Stimulated activated CD4-positive, alpha-beta T cell treated with anti-CD3 and anti-CD28 coated beads, TNF-alpha, amount 100 ng/mL, for 24 hours (primary cell): Measurements from ENCODE around the gene PRPF31.
"Not testable (repeated sequence)": the region's sequence is repeated elsewhere in the genome, so short reads cannot be mapped to it uniquely, and the experiment has no call there.

Source experiments
- DNase-seq, 3 experiments: peaks; one replicate each; pipeline ENCODE4 v3.0.0-alpha.2; 2020; ENCODE audit warnings: low read depth in 3 of 3

PRPF31 gene, protein sequence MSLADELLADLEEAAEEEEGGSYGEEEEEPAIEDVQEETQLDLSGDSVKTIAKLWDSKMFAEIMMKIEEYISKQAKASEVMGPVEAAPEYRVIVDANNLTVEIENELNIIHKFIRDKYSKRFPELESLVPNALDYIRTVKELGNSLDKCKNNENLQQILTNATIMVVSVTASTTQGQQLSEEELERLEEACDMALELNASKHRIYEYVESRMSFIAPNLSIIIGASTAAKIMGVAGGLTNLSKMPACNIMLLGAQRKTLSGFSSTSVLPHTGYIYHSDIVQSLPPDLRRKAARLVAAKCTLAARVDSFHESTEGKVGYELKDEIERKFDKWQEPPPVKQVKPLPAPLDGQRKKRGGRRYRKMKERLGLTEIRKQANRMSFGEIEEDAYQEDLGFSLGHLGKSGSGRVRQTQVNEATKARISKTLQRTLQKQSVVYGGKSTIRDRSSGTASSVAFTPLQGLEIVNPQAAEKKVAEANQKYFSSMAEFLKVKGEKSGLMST

DNA sequence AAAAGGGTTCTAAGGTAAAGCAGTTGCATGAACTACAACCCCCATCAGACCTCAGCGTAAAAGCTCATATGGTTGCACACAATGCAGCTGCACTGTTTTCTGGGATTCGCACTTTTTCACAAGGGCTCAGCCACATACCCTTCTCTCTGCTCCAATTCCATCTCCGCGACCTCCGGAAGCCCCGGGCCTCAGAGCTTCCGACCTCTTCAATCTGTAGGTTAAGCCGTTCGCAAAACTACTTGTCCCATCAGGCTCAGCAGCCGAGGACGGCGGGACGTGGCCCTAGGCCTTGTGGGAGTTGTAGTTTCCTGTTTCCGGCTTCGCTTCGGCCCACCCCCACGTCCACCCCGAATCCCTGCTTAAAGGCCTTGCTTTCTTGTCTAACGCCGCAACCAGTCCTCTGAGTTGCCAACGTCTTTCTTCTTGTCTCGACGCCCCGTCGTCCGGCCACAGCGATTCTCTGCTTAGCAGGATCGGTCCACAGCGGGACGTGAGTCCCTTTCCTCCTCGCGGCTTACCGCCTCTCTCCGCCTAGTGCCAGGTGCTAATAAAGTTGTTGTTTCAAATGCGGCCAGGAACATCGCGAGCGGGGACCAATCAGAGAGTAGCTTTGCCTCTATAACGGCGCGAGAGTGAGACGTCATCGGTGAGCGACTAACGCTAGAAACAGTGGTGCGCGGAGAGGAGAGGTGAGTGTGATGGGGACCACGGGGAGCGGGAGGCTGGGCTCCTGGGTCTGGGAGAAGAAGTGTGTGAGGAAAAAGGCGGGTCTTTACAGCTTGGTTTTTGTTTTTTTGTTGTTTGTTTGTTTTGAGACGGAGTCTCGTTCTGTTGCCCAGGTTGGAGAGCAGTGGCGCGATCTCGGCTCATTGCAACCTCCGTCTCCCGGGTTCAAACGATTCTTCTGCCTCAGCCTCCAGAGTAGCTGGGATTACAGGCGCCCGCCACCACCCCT lies at the start of gene PRPF31, which contains the start of gene TFPT:
Gene PRPF31, plus strand, starts transcription at position 646 of the 955 bp plus-strand sequence. CDS start 2,525 bp downstream, outside the sequence.
Gene TFPT, minus strand, starts transcription at position 549 of the 955 bp plus-strand sequence. Its CDS starts 388 bp downstream, at position 161.
- peak; percentile 94 to 99 (median 95) for DNase-seq

DNA sequence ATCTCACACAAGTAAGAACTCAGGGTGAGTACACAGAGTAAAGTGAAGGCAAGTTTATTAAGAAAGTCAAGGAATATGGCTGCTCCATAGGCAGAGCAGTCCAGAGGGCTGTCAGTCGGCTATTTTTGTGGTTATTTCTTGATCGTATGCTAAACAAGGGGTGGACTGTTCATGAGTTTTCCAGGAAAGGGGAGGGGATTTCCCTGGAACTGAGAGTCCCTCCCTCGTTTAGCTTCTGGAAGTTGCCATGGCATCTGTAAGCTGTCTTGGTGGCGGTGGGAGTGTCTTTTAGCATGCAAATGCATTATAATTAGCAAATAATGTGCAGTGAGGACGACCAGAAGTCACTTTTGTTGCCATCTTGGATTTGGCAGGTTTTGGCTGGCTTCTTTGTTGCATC lies 46.1 kb upstream of the PRPF31 start:
- no peak for DNase-seq

DNA sequence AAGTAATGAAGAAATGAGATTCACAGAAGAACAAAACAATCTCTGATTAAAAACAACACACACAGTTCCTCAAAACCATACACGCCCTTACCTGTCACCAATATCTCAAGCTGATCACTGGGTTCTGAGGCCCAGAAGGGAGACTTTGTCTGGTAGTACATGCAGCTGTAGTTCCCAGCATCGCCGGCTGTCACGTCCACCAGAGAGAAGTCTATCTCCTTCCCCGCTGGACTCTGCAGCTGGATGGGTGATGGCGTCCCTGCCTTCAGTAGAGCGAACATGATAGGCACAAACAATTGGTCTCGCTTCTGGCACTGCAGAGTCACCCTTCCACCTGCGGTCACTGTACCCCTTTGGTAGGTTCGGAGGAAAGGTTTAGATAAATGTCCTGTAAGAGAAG lies 41.7 kb upstream of the PRPF31 start:
- no peak for DNase-seq

DNA sequence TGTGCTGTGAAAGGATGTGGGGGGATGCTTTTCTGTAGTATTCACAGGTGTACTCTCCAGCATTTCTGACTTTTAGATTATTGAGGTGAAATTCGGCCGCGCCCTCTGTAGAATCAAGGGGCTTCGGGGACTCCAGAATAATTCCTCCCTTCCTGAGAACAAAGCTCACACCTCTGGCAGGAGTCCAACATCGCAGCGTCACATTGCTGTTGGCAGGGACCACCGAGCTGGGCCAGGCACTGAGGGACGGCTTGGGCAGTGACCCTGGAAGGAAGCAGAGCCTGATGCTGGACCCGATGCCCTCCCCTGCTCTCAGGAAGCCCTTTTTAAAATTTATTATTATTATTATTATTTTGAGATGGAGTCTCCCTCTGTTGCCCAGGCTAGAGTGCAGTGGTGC lies 40.7 kb upstream of the PRPF31 start:
- DNase-seq: no peak

DNA sequence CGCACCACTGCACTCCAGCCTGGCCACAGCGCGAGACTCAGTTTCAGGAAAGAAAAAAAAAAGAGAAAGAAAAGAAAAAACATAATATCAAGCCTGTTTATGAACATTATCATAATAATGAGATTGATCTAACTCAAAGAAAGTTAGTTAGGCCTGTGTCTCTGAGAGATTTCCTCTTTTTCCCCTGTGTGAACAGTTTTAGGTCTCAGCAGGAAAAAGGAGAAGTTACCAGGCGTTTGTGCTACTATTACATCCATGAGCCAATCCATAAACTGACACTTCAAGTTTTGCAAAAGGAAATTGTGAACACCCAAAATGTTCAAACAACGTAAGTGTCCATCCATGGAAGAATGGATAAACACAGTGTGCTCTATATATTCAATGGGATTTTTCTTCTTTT lies 38.2 kb upstream of the PRPF31 start:
- no peak for DNase-seq

DNA sequence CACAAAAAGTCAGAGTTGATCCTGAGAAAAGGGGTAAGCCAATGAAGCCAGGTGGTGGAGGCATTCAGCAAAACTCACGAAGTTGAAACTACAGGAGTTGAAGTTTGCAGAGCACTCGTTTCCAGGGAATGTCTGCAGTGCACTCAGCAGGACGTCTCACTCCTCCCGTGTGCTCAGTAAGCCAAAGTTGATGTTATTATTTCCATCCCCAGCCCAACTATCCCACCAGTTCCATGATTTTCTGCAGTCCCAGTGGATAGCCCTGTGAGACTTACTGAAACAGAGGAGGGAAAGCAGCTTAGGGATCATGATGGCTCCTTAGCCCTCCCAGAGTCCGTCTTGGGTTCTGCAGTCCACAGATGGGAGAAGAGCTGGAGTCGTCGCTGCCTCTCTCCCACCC lies 34.5 kb upstream of the PRPF31 start, which contains the start of gene TARM1:
Gene TARM1, minus strand, starts transcription at position 334 of the 400 bp plus-strand sequence. Its CDS starts 25 bp downstream, at position 309.
- no peak for DNase-seq

DNA sequence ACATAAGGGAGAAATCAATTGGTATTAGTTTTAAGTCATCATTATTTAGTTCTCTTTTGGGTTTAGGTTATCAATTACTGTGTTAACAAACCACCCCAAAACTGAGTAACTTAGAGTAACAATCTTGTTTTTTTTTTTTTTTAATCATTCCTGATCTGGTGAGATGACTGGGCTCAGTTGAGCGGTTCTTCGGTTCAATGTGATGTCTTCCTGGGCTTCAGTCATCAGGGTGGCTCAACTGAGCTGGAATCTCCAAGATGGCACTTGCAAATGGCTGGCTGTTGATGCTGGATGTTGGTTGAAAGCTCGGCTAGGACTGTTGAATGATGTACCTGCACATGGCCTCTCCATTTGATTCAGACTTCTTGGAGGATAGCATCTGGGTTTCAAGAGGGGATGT lies 31.1 kb upstream of the PRPF31 start:
- no peak for DNase-seq

DNA sequence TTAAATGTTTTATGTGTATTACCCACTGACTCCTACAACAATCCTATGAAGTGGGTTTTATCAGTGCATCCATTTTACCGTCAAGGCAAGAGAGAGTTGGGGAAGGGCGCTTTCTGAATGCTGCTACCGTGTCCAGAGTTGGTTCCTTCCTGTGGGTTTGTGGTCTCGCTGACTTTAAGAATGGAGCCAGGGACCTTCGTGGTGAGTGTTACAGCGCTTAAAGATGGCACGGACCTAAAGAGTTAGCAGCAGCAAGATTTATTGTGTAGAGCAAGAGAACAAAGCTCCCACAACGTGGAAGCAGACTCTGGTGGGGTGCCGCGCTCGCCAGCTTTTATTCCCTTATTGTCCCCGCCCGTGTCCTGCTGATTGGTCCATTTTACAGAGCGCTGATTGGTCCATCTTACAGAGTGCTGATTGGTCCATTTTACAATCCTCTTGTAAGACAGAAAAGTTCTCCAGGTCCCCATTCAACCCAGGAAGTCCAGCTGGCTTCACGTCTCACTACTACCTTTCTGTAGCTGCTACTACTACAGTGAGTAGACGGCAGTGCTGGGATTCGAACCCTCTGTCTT lies 21.0 kb upstream of the PRPF31 start:
- no peak for DNase-seq

DNA sequence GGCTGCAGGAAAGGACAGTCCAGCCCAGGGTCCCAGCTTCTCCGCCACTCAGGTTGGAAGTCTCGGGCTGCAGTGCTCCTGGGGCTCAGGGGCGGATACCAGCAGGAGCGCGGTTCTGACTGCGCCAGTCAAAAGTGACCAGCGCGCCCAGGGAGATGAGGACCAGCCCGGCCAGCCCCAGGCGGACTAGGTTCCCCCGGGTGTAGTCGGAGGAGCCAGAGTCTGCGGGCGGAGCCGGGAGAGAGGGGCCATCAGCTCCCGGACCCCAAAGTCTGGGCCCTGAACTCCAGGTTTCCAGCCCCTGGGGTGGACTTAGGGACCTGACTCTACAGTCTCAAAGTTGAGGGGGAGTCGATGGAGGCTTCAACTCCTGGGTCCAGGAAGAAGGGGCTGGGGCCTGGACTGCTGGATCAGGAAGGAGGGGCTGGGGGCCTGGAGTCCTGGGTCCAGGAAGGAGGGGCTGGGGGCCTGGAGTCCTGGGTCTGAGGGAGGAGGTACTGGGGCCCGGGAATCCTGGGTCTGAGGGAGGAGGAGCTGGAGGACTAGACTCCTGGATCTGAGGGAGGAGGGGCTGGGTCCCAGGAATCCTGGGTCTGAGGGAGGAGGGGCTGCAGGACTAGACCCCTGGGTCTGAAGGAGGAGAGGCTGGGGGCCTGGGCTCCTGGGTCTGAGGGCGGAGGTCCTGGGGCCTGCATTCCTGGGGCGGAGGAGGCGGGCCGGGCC lies 20.3 kb upstream of the PRPF31 start:
- DNase-seq: no peak

DNA sequence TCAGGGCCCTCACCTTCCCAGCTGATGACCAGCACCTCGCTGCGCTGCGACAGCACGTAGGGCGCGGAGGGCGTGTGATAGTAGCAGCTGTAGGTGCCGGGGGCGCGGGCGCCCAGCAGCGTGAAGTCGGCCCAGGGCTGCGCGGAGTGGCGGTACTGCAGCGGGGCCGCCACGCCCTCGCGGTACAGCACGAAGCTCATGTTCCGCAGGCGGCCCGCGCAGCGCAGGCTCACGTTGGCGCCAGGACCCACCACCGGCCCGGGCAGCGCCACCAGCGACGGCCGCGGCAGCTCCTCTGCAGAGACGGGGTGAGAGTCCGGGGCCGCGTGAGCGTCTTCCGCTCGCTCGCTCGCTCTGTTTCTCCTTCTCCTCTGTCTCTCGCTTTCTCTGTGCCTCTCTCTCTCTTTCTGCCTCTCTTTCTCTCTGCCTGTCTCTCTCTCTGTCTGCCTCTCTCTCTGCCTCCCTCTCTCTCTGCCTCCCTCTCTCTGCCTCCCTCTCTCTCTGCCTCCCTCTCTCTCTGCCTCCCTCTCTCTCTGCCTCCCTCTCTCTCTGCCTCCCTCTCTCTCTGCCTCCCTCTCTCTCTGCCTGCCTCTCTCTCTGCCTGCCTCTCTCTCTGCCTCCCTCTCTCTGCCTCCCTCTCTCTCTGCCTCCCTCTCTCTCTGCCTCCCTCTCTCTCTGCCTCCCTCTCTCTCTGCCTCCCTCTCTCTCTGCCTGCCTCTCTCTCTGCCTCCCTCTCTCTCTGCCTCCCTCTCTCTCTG lies 19.5 kb upstream of the PRPF31 start:
- DNase-seq: peak in 1 of 3 experiments; percentile 43

DNA sequence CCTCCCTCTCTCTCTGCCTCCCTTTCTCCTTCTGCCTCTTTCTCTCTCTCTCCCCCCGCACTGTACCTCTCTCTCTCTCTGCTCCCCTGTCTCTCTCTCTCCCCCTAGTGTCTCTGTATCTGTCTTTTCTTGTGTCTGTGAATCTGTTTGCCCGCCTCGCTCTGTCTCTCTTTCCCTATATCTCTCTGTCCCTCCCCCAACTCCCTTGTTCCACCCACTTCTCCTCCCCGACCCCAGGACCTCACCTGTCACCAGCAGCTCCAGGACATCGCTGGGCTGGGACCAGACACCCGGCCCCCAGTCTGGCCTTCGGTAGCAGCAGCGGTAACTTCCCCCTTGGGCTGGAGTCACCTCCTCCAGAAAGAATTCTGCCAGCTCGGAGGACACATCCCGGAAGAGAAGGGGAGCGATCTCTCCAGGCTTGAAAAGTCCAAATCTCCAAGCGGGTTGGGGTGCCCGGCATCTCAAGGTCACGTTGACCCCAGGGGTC lies 18.9 kb upstream of the PRPF31 start:
- DNase-seq: no peak

DNA sequence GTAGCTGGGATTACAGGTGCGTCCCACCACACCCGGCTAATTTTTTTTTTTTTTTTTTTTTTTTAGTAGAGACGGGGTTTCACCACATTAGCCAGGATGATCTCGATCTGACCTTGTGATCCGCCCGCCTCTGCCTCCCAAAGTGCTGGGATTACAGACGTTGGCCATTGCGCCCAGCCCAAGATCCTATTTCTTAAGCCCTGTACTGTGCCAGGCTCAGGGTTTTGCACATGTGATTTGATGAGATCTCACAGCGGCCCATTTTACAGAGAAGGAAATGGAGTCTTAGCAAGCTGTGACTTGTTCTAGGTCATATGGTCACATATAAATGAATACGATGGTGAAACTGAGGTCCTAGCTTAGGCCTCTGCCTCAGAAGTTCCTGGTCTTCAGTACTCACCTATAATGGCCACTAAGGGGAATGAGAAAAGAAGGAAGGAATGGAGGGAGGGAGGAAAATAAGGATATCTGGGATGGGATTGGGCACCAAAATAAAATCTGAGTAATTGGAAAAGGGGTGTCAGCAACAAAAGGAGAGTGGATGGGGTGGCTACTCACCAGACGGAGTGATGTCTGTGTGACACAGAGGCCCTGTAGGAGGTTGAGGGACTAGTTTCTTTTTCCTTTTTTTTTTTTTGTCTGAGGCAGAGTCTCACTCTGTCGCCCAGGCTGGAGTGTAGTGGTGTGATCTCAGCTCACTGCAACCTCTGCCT lies 16.2 kb upstream of the PRPF31 start:
- DNase-seq: no peak

DNA sequence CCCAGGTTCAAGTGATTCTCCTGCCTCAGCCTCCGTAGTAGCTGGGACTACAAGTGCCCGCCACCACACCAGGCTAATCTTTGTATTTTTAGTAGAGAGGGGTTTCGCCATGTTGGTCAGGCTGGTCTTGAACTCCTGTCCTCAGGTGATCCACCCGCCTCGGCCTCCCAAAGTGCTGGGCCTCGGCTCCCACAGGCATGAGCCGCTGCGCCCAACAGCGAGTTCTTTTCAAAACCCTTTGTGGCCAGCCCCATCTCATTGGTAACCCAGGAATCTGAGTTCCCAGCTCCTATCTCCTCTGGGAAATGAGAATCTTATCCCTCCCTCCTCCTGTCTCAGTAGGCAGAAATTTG lies 15.7 kb upstream of the PRPF31 start:
- DNase-seq: not testable (repeated sequence)

DNA sequence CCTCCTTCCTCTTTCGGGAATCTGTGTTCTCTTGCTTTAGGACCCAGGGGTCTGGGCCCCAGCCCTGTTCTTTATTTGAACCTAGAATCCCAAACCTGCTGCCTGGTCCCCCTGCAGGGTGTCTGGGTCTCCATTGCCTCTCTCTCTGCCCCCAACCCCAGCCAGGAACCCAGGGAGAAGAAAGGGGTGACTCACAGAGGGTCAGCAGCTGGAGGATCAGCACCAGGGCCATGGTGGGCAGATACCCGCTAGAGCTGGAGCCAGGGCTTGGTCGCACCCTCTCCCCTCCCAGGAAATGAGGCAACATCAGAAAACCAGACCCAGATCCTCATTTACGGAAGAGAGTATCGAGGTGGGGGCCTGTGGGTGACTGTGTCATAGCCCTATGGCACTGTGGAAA lies 15.0 kb upstream of the PRPF31 start, which contains the start of gene OSCAR:
Gene OSCAR, minus strand, starts transcription at position 243 of the 400 bp plus-strand sequence. Its CDS starts 11 bp downstream, at position 232.
- DNase-seq: no peak

DNA sequence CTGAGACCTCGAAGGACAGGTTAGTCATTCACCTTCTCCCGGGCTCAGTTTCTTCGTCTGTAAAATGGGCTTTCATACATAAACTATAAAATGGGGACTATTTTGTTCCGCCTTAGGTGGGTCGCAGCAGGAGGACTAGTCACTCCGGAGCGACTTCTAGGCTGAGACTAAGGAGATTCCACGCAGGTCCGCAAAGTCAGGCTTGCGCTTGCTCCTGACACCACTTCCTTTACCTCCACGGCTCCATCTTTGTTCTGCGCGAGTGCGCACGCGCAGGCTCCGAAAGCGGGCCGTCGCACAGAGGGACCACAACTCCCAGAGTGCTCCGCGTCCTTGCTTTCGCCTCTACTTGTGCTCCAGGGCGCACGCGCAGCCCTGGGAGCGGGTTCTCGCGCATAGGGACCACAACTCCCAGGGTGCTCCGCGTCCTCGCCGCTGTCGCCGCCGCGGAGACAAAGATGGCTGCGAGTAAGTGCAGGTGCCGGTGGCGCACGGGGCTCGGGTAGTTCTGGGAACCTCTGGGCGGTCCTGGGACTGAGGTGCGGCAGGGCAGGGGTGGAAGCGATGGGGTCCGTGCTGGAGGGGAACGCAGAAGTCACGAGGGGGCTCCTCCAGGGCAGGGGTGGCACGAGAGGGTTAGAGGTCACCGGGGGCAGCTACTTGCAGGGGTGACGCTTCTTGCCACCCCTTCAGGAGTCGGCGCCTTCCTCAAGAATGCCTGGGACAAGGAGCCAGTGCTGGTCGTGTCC lies 13.0 kb upstream of the PRPF31 start, which contains the start of gene NDUFA3:
Gene NDUFA3, plus strand, starts transcription at position 435 of the 749 bp plus-strand sequence. Its CDS starts 24 bp downstream, at position 459.
- peak; percentile 94 to 95 (median 95) for DNase-seq

DNA sequence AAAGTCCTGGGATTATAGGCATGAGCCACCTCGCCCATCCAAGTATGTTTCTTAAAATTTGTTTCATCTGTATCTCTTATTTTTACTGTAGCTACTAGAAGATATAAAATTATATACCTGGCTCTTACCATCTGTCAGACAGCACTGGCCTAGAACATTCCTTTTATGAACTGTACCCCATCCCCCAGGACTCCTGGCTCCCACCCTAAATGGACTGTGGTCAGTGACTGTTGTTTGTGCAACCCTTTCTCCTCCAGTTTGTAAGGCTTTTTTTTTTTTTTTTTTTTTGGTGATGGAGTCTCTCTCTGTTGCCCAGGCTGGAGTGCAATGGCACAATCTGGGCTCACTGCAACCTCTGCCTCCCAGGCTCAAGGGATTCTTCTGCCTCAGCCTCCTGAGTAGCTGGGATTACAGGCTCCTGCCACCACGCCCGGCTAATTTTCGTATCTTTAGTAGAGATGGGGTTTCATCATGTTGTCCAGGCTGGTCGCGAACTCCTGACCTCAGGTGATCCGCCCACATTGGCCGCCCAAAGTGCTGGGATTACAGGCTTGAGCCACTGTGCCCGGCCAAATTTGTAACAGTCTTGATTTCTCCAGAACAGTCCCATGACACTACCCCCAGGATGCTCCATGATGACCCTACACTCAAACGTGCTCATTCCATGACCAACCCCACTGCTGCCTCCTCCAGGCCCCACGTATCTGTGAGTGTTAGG lies 10.4 kb upstream of the PRPF31 start:
- DNase-seq: no peak

DNA sequence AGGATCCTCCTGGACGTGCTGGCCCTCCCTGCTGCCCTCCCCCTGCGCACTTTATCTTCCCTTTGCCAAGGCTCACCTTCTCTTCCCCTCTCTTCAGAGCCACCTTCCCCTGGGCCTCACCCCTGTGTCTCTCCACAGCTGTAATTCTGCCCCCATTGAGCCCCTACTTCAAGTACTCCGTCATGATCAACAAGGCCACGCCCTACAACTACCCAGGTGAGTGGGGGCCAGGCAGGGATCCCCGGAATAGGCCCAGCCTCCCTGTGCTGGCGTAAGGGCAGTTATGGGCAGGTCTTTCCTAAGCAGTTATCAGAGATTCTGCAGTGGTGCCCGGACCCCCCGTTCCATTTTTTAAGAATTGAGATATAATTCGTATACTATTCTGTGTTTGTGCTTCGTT lies 9.8 kb upstream of the PRPF31 start:
- DNase-seq: no peak

DNA sequence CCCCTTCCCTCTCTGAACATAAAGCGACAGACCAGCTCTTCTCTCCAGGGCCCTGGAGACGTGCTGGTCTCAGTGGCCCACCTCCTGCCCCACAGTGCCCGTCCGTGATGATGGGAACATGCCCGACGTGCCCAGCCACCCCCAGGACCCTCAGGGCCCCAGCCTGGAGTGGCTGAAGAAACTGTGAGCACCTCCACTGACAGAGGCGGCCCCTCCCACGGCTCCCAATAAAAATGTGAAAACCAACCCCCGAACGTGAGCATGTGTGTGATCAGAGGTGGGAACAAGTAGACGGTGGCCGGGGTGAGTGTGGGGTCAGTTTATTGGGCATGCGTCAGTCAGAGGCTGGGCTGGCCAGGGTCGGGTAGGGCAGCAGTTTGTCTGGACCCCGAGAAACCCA lies 8.8 kb upstream of the PRPF31 start:
- DNase-seq: no peak
